Measurements from ENCODE around the gene CDS2. TPM values are rescaled to one million over a fixed set of nuclear protein-coding genes. Genes with fewer than 3 reads are reported as not detected.

The CDS2 gene
- total and polyA plus RNA-seq, 2 experiments from 2014 or later: 16.8 to 40.8 TPM

DNA sequence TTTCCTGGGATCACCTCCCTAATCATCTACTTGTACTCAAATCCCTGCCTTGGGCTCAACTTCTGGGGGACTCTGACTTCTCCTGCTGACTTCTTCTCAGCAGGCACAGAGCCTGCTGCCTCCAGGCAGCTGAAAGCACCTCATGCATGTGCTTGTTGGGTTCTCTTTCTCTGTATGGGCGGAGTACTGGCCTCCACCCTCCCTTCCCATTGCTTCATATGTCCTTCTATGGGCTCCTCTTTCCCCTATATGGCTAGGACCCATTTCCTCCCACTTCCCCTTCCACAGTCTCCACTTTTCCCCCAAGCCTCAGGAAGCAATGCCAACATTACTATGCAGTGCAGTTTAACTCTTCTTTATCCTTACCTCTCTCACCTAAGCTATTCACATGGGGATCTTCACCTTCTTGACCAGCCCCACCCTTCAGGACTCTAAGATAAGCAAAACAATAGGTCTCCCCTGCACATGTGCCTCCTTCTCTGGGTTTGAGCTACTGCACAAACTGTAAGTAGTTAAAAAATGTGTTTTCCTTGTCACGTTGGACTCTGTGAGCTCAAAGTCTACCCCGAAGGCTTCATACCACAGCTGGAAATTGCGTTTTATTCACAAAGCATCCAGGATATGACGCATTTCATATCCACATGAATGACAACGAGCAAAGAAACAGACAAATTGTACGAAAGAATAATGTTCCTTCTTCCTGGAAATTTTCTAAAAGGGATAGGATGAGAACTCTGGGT is 93.7 kb downstream of the CDS2 start:
- Mint-ChIP-seq H3K27ac (no peak overlapping the region; the same call in 1 of the 2 replicates), H3K27me3 (ENCODE audit: insufficient read depth, low read depth, poor library complexity) (peaks cover 5% of the 10 kb centered on the region), H3K4me1 (peaks cover 7% of the 10 kb centered on the region), H3K36me3 (ENCODE audit: low read depth) (no peaks in the 10 kb centered on the region; the same call in 2 of the 3 replicates), H3K4me3 (no peak overlapping the region; the same call in 2 of the 3 replicates), H3K9me3 (no peaks in the 10 kb centered on the region)
- DNase-seq (ENCODE audit: low spot score) (no peak), ATAC-seq (no peak)
- Histone ChIP-seq H3F3A (replicated peaks; ENCODE audit: low read depth) (no peaks in the 10 kb centered on the region), H4K20me1 (replicated peaks; ENCODE audit: insufficient read depth) (no peaks in the 10 kb centered on the region), H3K79me2 (replicated peaks; ENCODE audit: insufficient read depth) (no peaks in the 10 kb centered on the region), H3K36me3 (ENCODE audit: insufficient read depth) (no peaks in the 10 kb centered on the region), H3K4me2 (no peak overlapping the region), H3K27me3 (ENCODE audit: insufficient read depth) (no peaks in the 10 kb centered on the region), H3K27ac (ENCODE audit: low read depth) (no peak overlapping the region), H2AFZ (no peak overlapping the region), H3K9me2 (ENCODE audit: insufficient read depth) (no peaks in the 10 kb centered on the region), H3K4me3 (no peak overlapping the region), H3K4me1 (ENCODE audit: insufficient read depth) (no peaks in the 10 kb centered on the region)
- TF ChIP-seq ZNF114 (CRISPR knock-in tag; IDR thresholded peaks at IDR 0.05) (no peak), POLR2AphosphoS5 (IDR thresholded peaks at IDR 0.05; ENCODE audit: low read depth) (no peak), JUNB (IDR thresholded peaks at IDR 0.05; ENCODE audit: unreplicated experiment) (no peak), CREB1 (CRISPR knock-in tag; IDR thresholded peaks at IDR 0.05; ENCODE audit: low read depth) (no peak), EZH2phosphoT487 (IDR thresholded peaks at IDR 0.05; ENCODE audit: unreplicated experiment) (no peak), STAT1 (IDR thresholded peaks at IDR 0.05; ENCODE audit: unreplicated experiment) (no peak), ETS1 (IDR thresholded peaks at IDR 0.05) (no peak), ZNF462 (CRISPR knock-in tag; IDR thresholded peaks at IDR 0.05) (no peak), CTCF (conservative IDR thresholded peaks at IDR 0.05; ENCODE audit: low read depth in 2 of 2) (no peak), NANOG (IDR thresholded peaks at IDR 0.05; ENCODE audit: borderline replicate concordance) (no peak)
